GM12878 (cell line): ENCODE results near the gene DNAJC7. TPM values are rescaled to one million over a fixed set of nuclear protein-coding genes. Genes with fewer than 3 reads are reported as not detected.

Source experiments
- CHD4 ChIP-seq: fragments of 200-600 bp; sonication (generic); IDR thresholded peaks from 2 replicates; pipeline ENCODE4 v1.6.1; 2016; ENCODE audit warnings: mild to moderate bottlenecking
- IKZF2 ChIP-seq, 2 experiments: fragments of 450-650 bp; IDR thresholded peaks; 2 replicates each; pipeline ENCODE4 v1.6.1; 2017; ENCODE audit warnings: mild to moderate bottlenecking in 2 of 2, moderate library complexity in 2 of 2
- KAT2A ChIP-seq: conservative IDR thresholded peaks from 2 replicates; pipeline ENCODE4 v1.6.1; 2011; ENCODE audit warnings: low read depth, low read length; ENCODE audit not compliant: control insufficient read depth
- MLLT1 ChIP-seq: fragments of 450-650 bp; IDR thresholded peaks from 2 replicates; pipeline ENCODE4 v1.6.1; 2016; ENCODE audit warnings: mild to moderate bottlenecking
- NFYA ChIP-seq: IDR thresholded peaks from 2 replicates; pipeline ENCODE4 v1.6.1; 2011; ENCODE audit warnings: low read depth, mild to moderate bottlenecking, low read length, improper control_type of control experiment, borderline replicate concordance
- PML ChIP-seq: IDR thresholded peaks from 2 replicates; pipeline ENCODE4 v1.6.1; 2012; ENCODE audit warnings: low read length, inconsistent platforms
- POLR2A ChIP-seq: IDR thresholded peaks from 2 replicates; pipeline ENCODE4 v1.6.1; 2011; ENCODE audit warnings: low read depth, mild to moderate bottlenecking, low read length
- POU2F2 ChIP-seq: IDR thresholded peaks from 3 replicates; pipeline ENCODE4 v1.6.1; 2011; ENCODE audit warnings: low read depth, mild to moderate bottlenecking, low read length, borderline replicate concordance
- PRDM15 ChIP-seq: fragments of 450-650 bp; formaldehyde crosslinking; IDR thresholded peaks from 2 replicates; pipeline ENCODE4 v1.4.0; 2020; ENCODE audit warnings: mild to moderate bottlenecking, moderate library complexity
- RB1 ChIP-seq: fragments of 450-650 bp; formaldehyde crosslinking; IDR thresholded peaks from 2 replicates; pipeline ENCODE4 v1.6.1; 2017; ENCODE audit warnings: mild to moderate bottlenecking, borderline replicate concordance
- RELA ChIP-seq: fragments of 450-650 bp; IDR thresholded peaks from 2 replicates; pipeline ENCODE4 v1.8.0; 2014; ENCODE audit warnings: borderline replicate concordance; ENCODE audit not compliant: partially characterized antibody
- STAT3 ChIP-seq: IDR thresholded peaks from 2 replicates; pipeline ENCODE4 v1.6.1; 2011; ENCODE audit warnings: low read depth, low read length, improper control_type of control experiment
- TCF7 ChIP-seq: IDR thresholded peaks from 2 replicates; pipeline ENCODE4 v1.6.1; 2014; ENCODE audit warnings: antibody characterized with exemption, borderline replicate concordance
- ZBED1 ChIP-seq: IDR thresholded peaks from 2 replicates; pipeline ENCODE4 v1.6.1; 2016; ENCODE audit warnings: borderline replicate concordance
- polyA plus RNA-seq, 11 experiments: library from polyadenylated mRNA; depleted of rRNA in 4 of 11; unstranded in 6 of 11; stranded (reverse) in 5 of 11; fragments of >200 nt; fragmentation: Nextera tagmentation in 4 of 11; fragmentation: Illumina TruSeq in 1 of 11; extraction: Ambion mirVana in 4 of 11; extraction: Trizol in 1 of 11; gene quantifications; 1 replicate in 1 of 11; 2 replicates in 10 of 11; pipeline versions ENCODE4 v1.2.1 to v1.2.3, GENCODE V29; 2011 to 2016; ENCODE audit warnings: inconsistent platforms in 2 of 11, missing spikeins in 2 of 11, low read depth in 1 of 11
- total RNA-seq, 4 experiments: library from RNA; depleted of rRNA in 3 of 4; stranded (reverse); fragments of >200 nt in 3 of 4; fragmentation: Illumina TruSeq in 1 of 4; extraction: Trizol in 1 of 4; gene quantifications; 2 replicates each; pipeline versions ENCODE4 v1.2.1 to v1.2.3, GENCODE V29; 2013 to 2021
- TF ChIP-seq, protein P1 (sequence below): fragments of 450-650 bp; IDR thresholded peaks from 2 replicates; pipeline ENCODE4 v1.6.1; 2014; ENCODE audit warnings: mild to moderate bottlenecking
- TF ChIP-seq, protein P2 (sequence below): fragments of 450-650 bp; formaldehyde crosslinking; IDR thresholded peaks from 2 replicates; pipeline ENCODE4 v1.4.0; 2022; ENCODE audit warnings: mild to moderate bottlenecking, moderate library complexity
- TF ChIP-seq, protein P3 (sequence below): fragments of 450-650 bp; IDR thresholded peaks from 2 replicates; pipeline ENCODE4 v1.6.1; 2017; ENCODE audit warnings: mild to moderate bottlenecking

DNAJC7 gene
- total and polyA plus RNA-seq, 10 of the 15 experiments (the other 5 are each of a cell fraction or from before 2014, with no cell fraction given): 60.1 to 173 (median 94.9) TPM

- TF ChIP-seq, protein P1, sequence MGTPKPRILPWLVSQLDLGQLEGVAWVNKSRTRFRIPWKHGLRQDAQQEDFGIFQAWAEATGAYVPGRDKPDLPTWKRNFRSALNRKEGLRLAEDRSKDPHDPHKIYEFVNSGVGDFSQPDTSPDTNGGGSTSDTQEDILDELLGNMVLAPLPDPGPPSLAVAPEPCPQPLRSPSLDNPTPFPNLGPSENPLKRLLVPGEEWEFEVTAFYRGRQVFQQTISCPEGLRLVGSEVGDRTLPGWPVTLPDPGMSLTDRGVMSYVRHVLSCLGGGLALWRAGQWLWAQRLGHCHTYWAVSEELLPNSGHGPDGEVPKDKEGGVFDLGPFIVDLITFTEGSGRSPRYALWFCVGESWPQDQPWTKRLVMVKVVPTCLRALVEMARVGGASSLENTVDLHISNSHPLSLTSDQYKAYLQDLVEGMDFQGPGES: no peak
- TF ChIP-seq RB1 (0 out of 2 replicates have a peak, but pooled peaks have one; percentile 22), IKZF2 (IDR thresholded peaks at IDR 0.05) (peak; percentile 48 to 50; a peak in 1 of 4 replicates), MLLT1 (0 out of 2 replicates have a peak, but pooled peaks have one; percentile 50), PML (peak; percentile 2; the same call in 1 of the 2 replicates), ZBED1 (no peak), POU2F2 (0 out of 3 replicates have a peak, but pooled peaks have one; percentile 11), CHD4 (no peak), RELA (no peak), PRDM15 (no peak), KAT2A (no peak), TCF7 (no peak), NFYA (no peak), POLR2A (peak; percentile 43), STAT3 (no peak)
- TF ChIP-seq, protein P2, sequence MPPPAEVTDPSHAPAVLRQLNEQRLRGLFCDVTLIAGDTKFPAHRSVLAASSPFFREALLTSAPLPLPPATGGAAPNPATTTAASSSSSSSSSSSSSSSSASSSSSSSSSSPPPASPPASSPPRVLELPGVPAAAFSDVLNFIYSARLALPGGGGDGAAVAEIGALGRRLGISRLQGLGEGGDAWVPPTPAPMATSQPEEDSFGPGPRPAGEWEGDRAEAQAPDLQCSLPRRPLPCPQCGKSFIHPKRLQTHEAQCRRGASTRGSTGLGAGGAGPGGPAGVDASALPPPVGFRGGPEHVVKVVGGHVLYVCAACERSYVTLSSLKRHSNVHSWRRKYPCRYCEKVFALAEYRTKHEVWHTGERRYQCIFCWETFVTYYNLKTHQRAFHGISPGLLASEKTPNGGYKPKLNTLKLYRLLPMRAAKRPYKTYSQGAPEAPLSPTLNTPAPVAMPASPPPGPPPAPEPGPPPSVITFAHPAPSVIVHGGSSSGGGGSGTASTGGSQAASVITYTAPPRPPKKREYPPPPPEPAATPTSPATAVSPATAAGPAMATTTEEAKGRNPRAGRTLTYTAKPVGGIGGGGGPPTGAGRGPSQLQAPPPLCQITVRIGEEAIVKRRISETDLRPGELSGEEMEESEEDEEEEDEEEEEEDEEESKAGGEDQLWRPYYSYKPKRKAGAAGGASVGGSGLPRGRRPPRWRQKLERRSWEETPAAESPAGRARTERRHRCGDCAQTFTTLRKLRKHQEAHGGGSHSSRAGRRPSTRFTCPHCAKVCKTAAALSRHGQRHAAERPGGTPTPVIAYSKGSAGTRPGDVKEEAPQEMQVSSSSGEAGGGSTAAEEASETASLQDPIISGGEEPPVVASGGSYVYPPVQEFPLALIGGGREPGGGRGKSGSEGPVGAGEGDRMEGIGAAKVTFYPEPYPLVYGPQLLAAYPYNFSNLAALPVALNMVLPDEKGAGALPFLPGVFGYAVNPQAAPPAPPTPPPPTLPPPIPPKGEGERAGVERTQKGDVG: no peak
- TF ChIP-seq, protein P3, sequence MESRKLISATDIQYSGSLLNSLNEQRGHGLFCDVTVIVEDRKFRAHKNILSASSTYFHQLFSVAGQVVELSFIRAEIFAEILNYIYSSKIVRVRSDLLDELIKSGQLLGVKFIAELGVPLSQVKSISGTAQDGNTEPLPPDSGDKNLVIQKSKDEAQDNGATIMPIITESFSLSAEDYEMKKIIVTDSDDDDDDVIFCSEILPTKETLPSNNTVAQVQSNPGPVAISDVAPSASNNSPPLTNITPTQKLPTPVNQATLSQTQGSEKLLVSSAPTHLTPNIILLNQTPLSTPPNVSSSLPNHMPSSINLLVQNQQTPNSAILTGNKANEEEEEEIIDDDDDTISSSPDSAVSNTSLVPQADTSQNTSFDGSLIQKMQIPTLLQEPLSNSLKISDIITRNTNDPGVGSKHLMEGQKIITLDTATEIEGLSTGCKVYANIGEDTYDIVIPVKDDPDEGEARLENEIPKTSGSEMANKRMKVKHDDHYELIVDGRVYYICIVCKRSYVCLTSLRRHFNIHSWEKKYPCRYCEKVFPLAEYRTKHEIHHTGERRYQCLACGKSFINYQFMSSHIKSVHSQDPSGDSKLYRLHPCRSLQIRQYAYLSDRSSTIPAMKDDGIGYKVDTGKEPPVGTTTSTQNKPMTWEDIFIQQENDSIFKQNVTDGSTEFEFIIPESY: no peak
These were observed 51.4 kb downstream of the DNAJC7 start (continued) for GRCh38 chr17:41965694-41966462.
